ENCODE data around the gene FNDC3B. TPM values are rescaled to one million over a fixed set of nuclear protein-coding genes. Genes with fewer than 3 reads are reported as not detected.
A peak's percentile ranks its signal among the peaks of the same experiment; 100 is the strongest.

The FNDC3B gene
- total RNA-seq, 2 donors from 2014 or later, result 12.0 to 17.7 TPM

- ATAC-seq (replicated peaks in 1 of 2) (no peak), DNase-seq (no peak)
- Mint-ChIP-seq H3K4me1 (ENCODE audit: low read depth) (no peaks in the 10 kb centered on the region), H3K4me3 (no peak overlapping the region), H3K27ac (no peak overlapping the region), H3K36me3 (ENCODE audit: insufficient read depth in 2 of 2) (no peaks in the 10 kb centered on the region), H3K9me3 (peaks cover 0 to 2% of the 10 kb centered on the region in 2 donors), H3K27me3 (ENCODE audit: low read depth) (no peaks in the 10 kb centered on the region)
Measured at GRCh38 chr3:172074586-172074985, 35.2 kb downstream of the FNDC3B start.

- ATAC-seq (replicated peaks in 1 of 2) (no peak), DNase-seq (no peak)
- Mint-ChIP-seq H3K4me3 (no peak overlapping the region), H3K27me3 (ENCODE audit: low read depth) (no peaks in the 10 kb centered on the region), H3K9me3 (peaks cover 0 to 2% of the 10 kb centered on the region in 2 donors), H3K4me1 (ENCODE audit: low read depth) (no peaks in the 10 kb centered on the region), H3K36me3 (ENCODE audit: insufficient read depth in 2 of 2) (no peaks in the 10 kb centered on the region), H3K27ac (no peak overlapping the region)
Measured at GRCh38 chr3:172076212-172076611, 36.8 kb downstream of the FNDC3B start.

GRCh38 chr3:172077197-172077757, 37.9 kb downstream of the FNDC3B start:
- H3K36me3 Mint-ChIP-seq (ENCODE audit: insufficient read depth in 2 of 2), result no peaks in the 10 kb centered on the region
- H3K27me3 Mint-ChIP-seq (ENCODE audit: low read depth), result no peaks in the 10 kb centered on the region
- no peak for ATAC-seq (replicated peaks in 1 of 2)
- no peak overlapping the region for H3K27ac Mint-ChIP-seq
- no peak overlapping the region for H3K4me3 Mint-ChIP-seq
- DNase-seq, result no peak
- H3K9me3 Mint-ChIP-seq, result peaks cover 0 to 2% of the 10 kb centered on the region in 2 donors
- no peaks in the 10 kb centered on the region for H3K4me1 Mint-ChIP-seq (ENCODE audit: low read depth)

DNA sequence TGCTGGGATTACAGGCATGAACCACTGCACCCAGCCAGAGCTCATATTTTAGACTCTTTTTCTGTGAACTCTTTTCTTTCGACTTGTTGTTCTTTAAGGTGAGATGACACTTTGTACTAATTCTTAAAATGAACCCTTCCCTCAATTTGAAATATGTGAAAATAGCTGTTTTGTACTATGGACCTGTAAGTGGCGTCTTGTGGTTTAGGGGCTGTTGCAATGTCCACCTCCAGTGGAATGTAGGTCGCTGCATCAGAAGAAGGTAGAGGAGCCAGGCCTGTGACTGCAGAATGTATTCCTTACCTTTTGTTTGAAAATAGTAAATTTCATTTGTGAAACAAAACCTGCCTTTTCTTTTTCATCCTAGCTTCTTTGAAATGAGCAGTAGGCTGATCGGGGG, 38.9 kb downstream of the FNDC3B start:
- no peaks in the 10 kb centered on the region for H3K36me3 Mint-ChIP-seq (ENCODE audit: insufficient read depth in 2 of 2)
- H3K9me3 Mint-ChIP-seq, result peaks cover 0 to 2% of the 10 kb centered on the region in 2 donors
- H3K4me1 Mint-ChIP-seq (ENCODE audit: low read depth), result no peaks in the 10 kb centered on the region
- H3K27me3 Mint-ChIP-seq (ENCODE audit: low read depth), result no peaks in the 10 kb centered on the region
- no peak overlapping the region for H3K27ac Mint-ChIP-seq
- H3K4me3 Mint-ChIP-seq, result no peak overlapping the region
- ATAC-seq (replicated peaks in 1 of 2) (no peak), DNase-seq (no peak)

GRCh38 chr3:172078721-172079120, 39.3 kb downstream of the FNDC3B start:
- DNase-seq (no peak), ATAC-seq (replicated peaks in 1 of 2) (no peak)
- Mint-ChIP-seq H3K27me3 (ENCODE audit: low read depth) (no peaks in the 10 kb centered on the region), H3K9me3 (peaks cover 0 to 2% of the 10 kb centered on the region in 2 donors), H3K4me3 (no peak overlapping the region), H3K4me1 (ENCODE audit: low read depth) (no peaks in the 10 kb centered on the region), H3K27ac (no peak overlapping the region), H3K36me3 (ENCODE audit: insufficient read depth in 2 of 2) (no peaks in the 10 kb centered on the region)

- H3K4me3 Mint-ChIP-seq, result no peak overlapping the region
- no peak overlapping the region for H3K27ac Mint-ChIP-seq
- DNase-seq (no peak), ATAC-seq (replicated peaks in 1 of 2) (no peak)
- H3K36me3 Mint-ChIP-seq (ENCODE audit: insufficient read depth in 2 of 2), result no peaks in the 10 kb centered on the region
- H3K9me3 Mint-ChIP-seq, result peaks cover 0 to 2% of the 10 kb centered on the region in 2 donors
- H3K27me3 Mint-ChIP-seq (ENCODE audit: low read depth), result no peaks in the 10 kb centered on the region
- H3K4me1 Mint-ChIP-seq (ENCODE audit: low read depth), result peaks cover 1% of the 10 kb centered on the region
Measured at GRCh38 chr3:172079326-172079976, 40.1 kb downstream of the FNDC3B start.

- no peak overlapping the region for H3K4me3 Mint-ChIP-seq
- no peaks in the 10 kb centered on the region for H3K27me3 Mint-ChIP-seq (ENCODE audit: low read depth)
- peaks cover 12% of the 10 kb centered on the region for H3K4me1 Mint-ChIP-seq (ENCODE audit: low read depth)
- no peaks in the 10 kb centered on the region for H3K36me3 Mint-ChIP-seq (ENCODE audit: insufficient read depth in 2 of 2)
- H3K27ac Mint-ChIP-seq, result no peak overlapping the region
- peaks cover 0 to 2% of the 10 kb centered on the region in 2 donors for H3K9me3 Mint-ChIP-seq
- DNase-seq (no peak), ATAC-seq (replicated peaks in 1 of 2) (no peak)
Measured at GRCh38 chr3:172080503-172080902, 41.1 kb downstream of the FNDC3B start.

GRCh38 chr3:172082269-172082668, 42.9 kb downstream of the FNDC3B start:
- Mint-ChIP-seq H3K27ac (no peak overlapping the region), H3K4me3 (no peak overlapping the region), H3K9me3 (no peaks in the 10 kb centered on the region), H3K27me3 (ENCODE audit: low read depth) (no peaks in the 10 kb centered on the region), H3K36me3 (ENCODE audit: insufficient read depth in 2 of 2) (no peaks in the 10 kb centered on the region), H3K4me1 (ENCODE audit: low read depth) (peaks cover 20% of the 10 kb centered on the region)
- DNase-seq (no peak), ATAC-seq (replicated peaks in 1 of 2) (no peak)

- Mint-ChIP-seq H3K4me1 (ENCODE audit: low read depth) (peaks cover 27% of the 10 kb centered on the region), H3K4me3 (no peak overlapping the region), H3K27me3 (ENCODE audit: low read depth) (no peaks in the 10 kb centered on the region), H3K36me3 (ENCODE audit: insufficient read depth in 2 of 2) (no peaks in the 10 kb centered on the region), H3K27ac (peak overlapping the region; percentile 57), H3K9me3 (no peaks in the 10 kb centered on the region)
- ATAC-seq (replicated peaks in 1 of 2), result no peak
- no peak for DNase-seq
Measured at GRCh38 chr3:172082820-172083513, 43.6 kb downstream of the FNDC3B start.

GRCh38 chr3:172083995-172084409, 44.6 kb downstream of the FNDC3B start:
- Mint-ChIP-seq H3K9me3 (no peaks in the 10 kb centered on the region), H3K4me1 (ENCODE audit: low read depth) (peaks cover 30% of the 10 kb centered on the region)

GRCh38 chr3:172084871-172085556, 45.6 kb downstream of the FNDC3B start:
- Mint-ChIP-seq H3K27ac (peak overlapping the region; percentile 51), H3K4me1 (ENCODE audit: low read depth) (peaks cover 30% of the 10 kb centered on the region), H3K9me3 (no peaks in the 10 kb centered on the region), H3K36me3 (ENCODE audit: insufficient read depth in 2 of 2) (no peaks in the 10 kb centered on the region), H3K27me3 (ENCODE audit: low read depth) (no peaks in the 10 kb centered on the region), H3K4me3 (peak overlapping the region in 1 of 2 donors; percentile 39)
- ATAC-seq (replicated peaks in 1 of 2), result peak; percentile 82 to 85
- DNase-seq, result no peak

More at GRCh38 chr3:172083995-172084409, 44.6 kb downstream of the FNDC3B start:
- H3K36me3 Mint-ChIP-seq (ENCODE audit: insufficient read depth in 2 of 2), result no peaks in the 10 kb centered on the region
- no peaks in the 10 kb centered on the region for H3K27me3 Mint-ChIP-seq (ENCODE audit: low read depth)
- no peak for DNase-seq
- H3K4me3 Mint-ChIP-seq, result no peak overlapping the region
- no peak overlapping the region for H3K27ac Mint-ChIP-seq
- no peak for ATAC-seq (replicated peaks in 1 of 2)

DNA sequence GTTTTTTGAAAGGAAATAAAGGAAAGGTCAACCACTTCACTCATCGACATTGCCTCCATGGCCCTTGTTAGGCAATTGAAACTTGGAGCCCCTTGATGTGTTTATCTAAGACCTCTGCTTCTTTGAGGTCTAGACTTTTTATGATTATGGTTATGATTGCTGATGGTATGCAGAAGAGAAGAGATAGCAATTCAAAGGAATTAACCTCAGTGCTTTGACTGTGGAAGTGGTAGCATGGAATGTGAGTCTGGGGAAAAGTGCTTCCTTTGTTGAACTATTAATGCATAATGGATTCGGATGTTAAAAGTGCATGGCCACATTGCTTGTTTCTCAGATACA, 46.1 kb downstream of the FNDC3B start:
- Mint-ChIP-seq H3K4me1 (ENCODE audit: low read depth) (peaks cover 30% of the 10 kb centered on the region), H3K9me3 (no peaks in the 10 kb centered on the region), H3K27me3 (ENCODE audit: low read depth) (no peaks in the 10 kb centered on the region), H3K36me3 (ENCODE audit: insufficient read depth in 2 of 2) (no peaks in the 10 kb centered on the region), H3K27ac (no peak overlapping the region), H3K4me3 (no peak overlapping the region)
- ATAC-seq (replicated peaks in 1 of 2), result no peak
- no peak for DNase-seq

DNA sequence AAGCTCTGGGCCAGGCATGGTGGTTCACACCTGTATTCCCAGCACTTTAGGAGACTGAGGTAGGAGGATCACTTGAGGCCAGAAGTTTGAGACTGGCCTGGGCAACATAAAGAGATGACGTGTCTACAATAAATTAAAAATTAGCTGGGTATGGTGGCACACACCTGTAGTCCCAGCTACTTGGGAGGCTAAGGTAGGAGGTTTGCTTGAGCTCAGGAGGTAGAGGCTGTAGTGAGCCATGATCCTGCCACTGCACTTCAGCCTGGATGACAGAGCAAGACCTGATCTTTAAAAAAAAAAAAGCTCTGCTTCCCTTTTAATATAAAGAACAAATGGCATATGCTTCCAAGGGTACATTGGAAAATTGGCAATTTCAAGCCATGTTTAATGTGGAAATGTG, 46.7 kb downstream of the FNDC3B start:
- no peaks in the 10 kb centered on the region for H3K9me3 Mint-ChIP-seq
- no peak for ATAC-seq (replicated peaks in 1 of 2)
- peaks cover 31% of the 10 kb centered on the region for H3K4me1 Mint-ChIP-seq (ENCODE audit: low read depth)
- no peaks in the 10 kb centered on the region for H3K27me3 Mint-ChIP-seq (ENCODE audit: low read depth)
- H3K36me3 Mint-ChIP-seq (ENCODE audit: insufficient read depth in 2 of 2), result no peaks in the 10 kb centered on the region
- H3K27ac Mint-ChIP-seq, result no peak overlapping the region
- H3K4me3 Mint-ChIP-seq, result no peak overlapping the region
- no peak for DNase-seq
